Ammon's horn (tissue), 1 donor: ENCODE data around the gene SLC7A5.
"Not testable (repeated sequence)": the region's sequence is repeated elsewhere in the genome, so short reads cannot be mapped to it uniquely, and the experiment has no call there.

Experiments used
- DNase-seq: peaks from one replicate; pipeline ENCODE4 v3.0.0-alpha.2; 2016; ENCODE audit warnings: low spot score

The SLC7A5 gene

GRCh38 chr16:87887931-87888330 lies 18.6 kb upstream of the SLC7A5 start:
- not testable (repeated sequence) for DNase-seq

GRCh38 chr16:87885371-87885967 lies 16.2 kb upstream of the SLC7A5 start:
- DNase-seq, result not testable (repeated sequence)

GRCh38 chr16:87882436-87883019 lies 13.2 kb upstream of the SLC7A5 start:
- DNase-seq, result no peak

GRCh38 chr16:87881324-87882200 lies 12.3 kb upstream of the SLC7A5 start:
- DNase-seq, result no peak

GRCh38 chr16:87880117-87880696 lies 10.9 kb upstream of the SLC7A5 start:
- DNase-seq, result no peak

- DNase-seq, result not testable (repeated sequence)
Measured at GRCh38 chr16:87879411-87880013, 10.2 kb upstream of the SLC7A5 start.

GRCh38 chr16:87878704-87879103 lies 9.4 kb upstream of the SLC7A5 start:
- DNase-seq, result no peak

GRCh38 chr16:87877942-87878507 lies 8.7 kb upstream of the SLC7A5 start:
- DNase-seq, result no peak

GRCh38 chr16:87874639-87875427 lies 5.5 kb upstream of the SLC7A5 start:
- no peak for DNase-seq

- not testable (repeated sequence) for DNase-seq
Measured at GRCh38 chr16:87870418-87871291, 1.3 kb upstream of the SLC7A5 start.

GRCh38 chr16:87869879-87870417 lies 641 bp upstream of the SLC7A5 start:
- not testable (repeated sequence) for DNase-seq

GRCh38 chr16:87868254-87869029 lies 865 bp downstream of the SLC7A5 start:
- DNase-seq, result peak; percentile 68

- not testable (repeated sequence) for DNase-seq
Measured at GRCh38 chr16:87865902-87866555, 3.3 kb downstream of the SLC7A5 start.

GRCh38 chr16:87864331-87864989 lies 4.8 kb downstream of the SLC7A5 start:
- DNase-seq, result no peak

- DNase-seq, result not testable (repeated sequence)
Measured at GRCh38 chr16:87863327-87863635, 6.0 kb downstream of the SLC7A5 start.

GRCh38 chr16:87862597-87863326 lies 6.5 kb downstream of the SLC7A5 start:
- DNase-seq, result not testable (repeated sequence)
